Osteoblast (primary cell): ENCODE measurements around the gene FSTL4. TPM values are rescaled to one million over a fixed set of nuclear protein-coding genes. Genes with fewer than 3 reads are reported as not detected.

Experiments used
- DNase-seq: peaks from one replicate; pipeline ENCODE4 v3.0.0; 2011; ENCODE audit warnings: low spot score, mixed read lengths; ENCODE audit not compliant: insufficient read length; ENCODE audit errors: missing footprints
- H2AFZ ChIP-seq: 2 replicates; pipeline ENCODE4 v1.6.0; 2011; ENCODE audit warnings: mild to moderate bottlenecking, low read length
- H3K27ac ChIP-seq: 2 replicates; pipeline ENCODE4 v1.5.1; 2011; ENCODE audit warnings: mild to moderate bottlenecking, low read depth, low read length, moderate library complexity
- H3K27me3 ChIP-seq: 2 replicates; pipeline ENCODE4 v1.6.0; 2012; ENCODE audit warnings: mild to moderate bottlenecking, control low read depth, inconsistent platforms, low read length, moderate library complexity; ENCODE audit not compliant: insufficient read depth
- H3K36me3 ChIP-seq: 2 replicates; pipeline ENCODE4 v1.5.1; 2011; ENCODE audit warnings: mild to moderate bottlenecking, low read length, control low read depth, moderate library complexity; ENCODE audit not compliant: insufficient read depth
- H3K4me1 ChIP-seq: 2 replicates; pipeline ENCODE4 v1.5.1; 2011; ENCODE audit warnings: mild to moderate bottlenecking, low read length, control low read depth, moderate library complexity; ENCODE audit not compliant: insufficient read depth
- H3K4me2 ChIP-seq: 2 replicates; pipeline ENCODE4 v1.6.0; 2011; ENCODE audit warnings: mild to moderate bottlenecking, low read length; ENCODE audit not compliant: insufficient read depth
- H3K4me3 ChIP-seq: fragments of 200-600 bp; sonication (generic); 3 replicates; pipeline ENCODE4 v1.5.1; 2012; ENCODE audit warnings: mild to moderate bottlenecking, low read length, inconsistent platforms; ENCODE audit not compliant: insufficient read depth
- H3K79me2 ChIP-seq: 2 replicates; pipeline ENCODE4 v1.6.0; 2012; ENCODE audit warnings: mild to moderate bottlenecking, low read length, control low read depth, inconsistent platforms; ENCODE audit not compliant: insufficient read depth
- H3K9me3 ChIP-seq: 2 replicates; pipeline ENCODE4 v1.5.1; 2011; ENCODE audit warnings: low read depth, low read length, control low read depth
- H4K20me1 ChIP-seq: 2 replicates; pipeline ENCODE4 v1.6.0; 2012; ENCODE audit warnings: mild to moderate bottlenecking, low read length, control low read depth; ENCODE audit not compliant: insufficient read depth
- CTCF ChIP-seq: IDR thresholded peaks from 2 replicates; pipeline ENCODE4 v1.5.1; 2011; ENCODE audit warnings: mild to moderate bottlenecking, low read depth, low read length, moderate library complexity; ENCODE audit errors: extremely low read depth
- total RNA-seq: library from RNA; depleted of rRNA; stranded (reverse); fragments of >200 nt; gene quantifications from 2 replicates; pipeline ENCODE4 v1.2.3, GENCODE V29; 2012

The FSTL4 gene
- total RNA-seq, 1 donor, result not detected

- Histone ChIP-seq H3K9me3 (no peaks in the 10 kb centered on the region), H3K4me1 (no peaks in the 10 kb centered on the region), H3K27ac (no peak overlapping the region), H4K20me1 (no peaks in the 10 kb centered on the region), H3K4me2 (no peak overlapping the region), H2AFZ (no peak overlapping the region), H3K4me3 (no peak overlapping the region), H3K27me3 (peaks cover 14% of the 10 kb centered on the region), H3K79me2 (no peaks in the 10 kb centered on the region), H3K36me3 (no peaks in the 10 kb centered on the region)
- TF ChIP-seq CTCF, result no peak
- no peak for DNase-seq
These were observed 248.3 kb downstream of the FSTL4 start for GRCh38 chr5:133363807-133364587.

DNA sequence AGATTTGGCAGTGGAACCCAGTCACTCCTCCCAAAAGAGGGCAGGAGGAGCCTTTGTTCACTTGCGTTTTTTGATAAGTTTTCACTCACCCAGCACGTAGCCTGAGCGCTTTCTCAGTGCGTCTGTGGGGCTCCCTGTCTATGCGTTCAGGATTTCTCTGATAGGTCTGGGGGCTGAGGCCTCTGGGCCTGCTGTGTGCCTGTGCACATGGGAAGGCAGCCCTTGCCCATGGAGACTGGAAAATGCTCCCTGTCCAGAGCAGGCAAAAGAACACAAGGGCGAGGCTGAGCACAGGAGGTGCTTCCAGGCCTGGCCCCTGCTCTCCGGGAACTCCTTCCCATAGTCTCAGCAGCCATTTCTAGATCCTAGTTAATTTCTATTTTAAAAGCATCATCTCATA, 249.9 kb downstream of the FSTL4 start:
- Histone ChIP-seq H3K4me1 (no peaks in the 10 kb centered on the region), H3K36me3 (no peaks in the 10 kb centered on the region), H3K4me3 (no peak overlapping the region), H3K4me2 (no peak overlapping the region), H4K20me1 (no peaks in the 10 kb centered on the region), H3K79me2 (no peaks in the 10 kb centered on the region), H3K9me3 (no peaks in the 10 kb centered on the region), H2AFZ (no peak overlapping the region), H3K27ac (no peak overlapping the region), H3K27me3 (peaks cover 14% of the 10 kb centered on the region)
- no peak for DNase-seq
- no peak for TF ChIP-seq CTCF

DNA sequence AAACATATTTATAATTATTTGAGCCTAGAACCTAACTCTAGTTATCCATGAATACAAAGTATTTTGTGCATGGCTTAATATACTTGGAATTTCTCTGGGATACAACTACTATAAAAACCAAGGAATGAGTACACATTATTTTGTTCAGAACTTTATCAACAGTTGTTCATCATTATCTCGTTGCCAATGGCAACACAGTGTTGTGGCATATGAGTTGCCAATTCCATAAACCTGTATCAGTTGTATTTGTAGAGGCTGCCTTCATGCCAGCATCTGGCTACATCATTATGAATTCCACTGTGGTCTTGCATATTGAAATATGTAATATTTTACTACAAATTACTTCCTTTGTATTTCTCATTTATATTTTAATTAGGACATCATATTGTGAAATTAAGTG, 250.4 kb downstream of the FSTL4 start:
- Histone ChIP-seq H4K20me1 (no peaks in the 10 kb centered on the region), H3K4me3 (no peak overlapping the region), H2AFZ (no peak overlapping the region), H3K4me1 (no peaks in the 10 kb centered on the region), H3K36me3 (no peaks in the 10 kb centered on the region), H3K27me3 (peaks cover 14% of the 10 kb centered on the region), H3K9me3 (no peaks in the 10 kb centered on the region), H3K79me2 (no peaks in the 10 kb centered on the region), H3K27ac (no peak overlapping the region), H3K4me2 (no peak overlapping the region)
- TF ChIP-seq CTCF, result no peak
- DNase-seq, result no peak

- H3K4me1 ChIP-seq, result no peaks in the 10 kb centered on the region
- peaks cover 14% of the 10 kb centered on the region for H3K27me3 ChIP-seq
- no peaks in the 10 kb centered on the region for H3K36me3 ChIP-seq
- no peaks in the 10 kb centered on the region for H3K9me3 ChIP-seq
- H3K79me2 ChIP-seq, result no peaks in the 10 kb centered on the region
- H3K27ac ChIP-seq, result no peak overlapping the region
- H4K20me1 ChIP-seq, result no peaks in the 10 kb centered on the region
- H3K4me2 ChIP-seq, result no peak overlapping the region
- DNase-seq, result no peak
- no peak overlapping the region for H3K4me3 ChIP-seq
- TF ChIP-seq CTCF, result no peak
- H2AFZ ChIP-seq, result no peak overlapping the region
These were observed 251.5 kb downstream of the FSTL4 start for GRCh38 chr5:133360693-133361472.
